A549 (cell line): ENCODE data around the gene HLCS.

Experiments
- CTCF ChIP-seq: fragments of >200 bp; sonication (Bioruptor Twin); formaldehyde crosslinking; IDR thresholded peaks from 3 replicates; pipeline ENCODE4 v1.5.1; 2016
- JUN ChIP-seq, 2 experiments: fragments of >200 bp; sonication (Bioruptor Twin); formaldehyde crosslinking; IDR thresholded peaks; 2 replicates in 1 of 2; 3 replicates in 1 of 2; pipeline ENCODE4 v1.6.1; 2016 to 2017
- JUNB ChIP-seq: fragments of >200 bp; sonication (Bioruptor Twin); formaldehyde crosslinking; IDR thresholded peaks from 2 replicates; pipeline ENCODE4 v1.6.1; 2016
- POLR2A ChIP-seq: IDR thresholded peaks from 2 replicates; pipeline ENCODE4 v1.6.1; 2012; ENCODE audit warnings: mild to moderate bottlenecking, low read length
- RNF2 ChIP-seq: fragments of 200-600 bp; sonication (generic); IDR thresholded peaks from 2 replicates; pipeline ENCODE4 v1.6.1; 2016; ENCODE audit warnings: low read depth, mild to moderate bottlenecking, antibody characterized with exemption, moderate library complexity, borderline replicate concordance
- USF2 ChIP-seq: fragments of 450-650 bp; IDR thresholded peaks from 2 replicates; pipeline ENCODE4 v1.6.1; 2014; ENCODE audit warnings: antibody characterized with exemption
- ZFP36 ChIP-seq: fragments of 450-650 bp; IDR thresholded peaks from 2 replicates; pipeline ENCODE4 v1.6.1; 2014; ENCODE audit warnings: borderline replicate concordance; ENCODE audit not compliant: partially characterized antibody

- TF ChIP-seq RNF2 (no peak), CTCF (no peak), POLR2A (no peak), ZFP36 (no peak), JUN (IDR thresholded peaks at IDR 0.05) (peak; percentile 95 to 97), JUNB (peak; percentile 91), USF2 (no peak)
Measured at GRCh38 chr21:36883532-36884486, 82.7 kb downstream of the HLCS start.
